Hematopoietic multipotent progenitor cell treated with erythropoietin and hydrocortisone succinate and interleukin-3 and kit ligand, for 15 days (in vitro differentiated cells): ENCODE data around the gene ARHGAP10.

Source experiments
- DNase-seq: peaks from one replicate; pipeline ENCODE4 v3.0.0-alpha.2; 2015; ENCODE audit warnings: low spot score

The ARHGAP10 gene

GRCh38 chr4:147731580-147732517 lies at the start of gene ARHGAP10:
Gene ARHGAP10 (plus strand): TSS chr4:147732088. CDS start chr4:147732302, 214 bp downstream.
- DNase-seq = no peak

GRCh38 chr4:147682755-147683154 lies 49.1 kb upstream of the ARHGAP10 start:
- DNase-seq = no peak

DNA sequence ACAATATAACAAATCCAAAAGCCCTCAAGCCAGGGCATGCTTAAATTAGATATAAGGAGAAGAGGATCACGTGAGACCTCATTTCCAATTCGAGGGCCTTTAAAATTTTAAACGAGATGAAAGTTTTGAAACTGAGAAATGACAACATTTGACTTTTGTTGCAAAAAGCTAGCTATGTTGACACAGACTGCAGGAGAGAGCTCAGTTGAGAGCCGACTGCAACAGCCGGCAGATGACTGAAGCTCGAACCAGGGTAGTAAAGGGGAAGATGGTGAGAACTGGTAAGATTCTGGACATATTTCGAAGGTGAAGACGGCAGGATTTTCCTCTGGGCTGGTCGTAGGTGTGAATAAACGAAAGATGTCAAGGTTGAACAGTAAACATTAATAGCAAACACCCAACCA lies 48.7 kb upstream of the ARHGAP10 start:
- DNase-seq = peak; percentile 11

DNA sequence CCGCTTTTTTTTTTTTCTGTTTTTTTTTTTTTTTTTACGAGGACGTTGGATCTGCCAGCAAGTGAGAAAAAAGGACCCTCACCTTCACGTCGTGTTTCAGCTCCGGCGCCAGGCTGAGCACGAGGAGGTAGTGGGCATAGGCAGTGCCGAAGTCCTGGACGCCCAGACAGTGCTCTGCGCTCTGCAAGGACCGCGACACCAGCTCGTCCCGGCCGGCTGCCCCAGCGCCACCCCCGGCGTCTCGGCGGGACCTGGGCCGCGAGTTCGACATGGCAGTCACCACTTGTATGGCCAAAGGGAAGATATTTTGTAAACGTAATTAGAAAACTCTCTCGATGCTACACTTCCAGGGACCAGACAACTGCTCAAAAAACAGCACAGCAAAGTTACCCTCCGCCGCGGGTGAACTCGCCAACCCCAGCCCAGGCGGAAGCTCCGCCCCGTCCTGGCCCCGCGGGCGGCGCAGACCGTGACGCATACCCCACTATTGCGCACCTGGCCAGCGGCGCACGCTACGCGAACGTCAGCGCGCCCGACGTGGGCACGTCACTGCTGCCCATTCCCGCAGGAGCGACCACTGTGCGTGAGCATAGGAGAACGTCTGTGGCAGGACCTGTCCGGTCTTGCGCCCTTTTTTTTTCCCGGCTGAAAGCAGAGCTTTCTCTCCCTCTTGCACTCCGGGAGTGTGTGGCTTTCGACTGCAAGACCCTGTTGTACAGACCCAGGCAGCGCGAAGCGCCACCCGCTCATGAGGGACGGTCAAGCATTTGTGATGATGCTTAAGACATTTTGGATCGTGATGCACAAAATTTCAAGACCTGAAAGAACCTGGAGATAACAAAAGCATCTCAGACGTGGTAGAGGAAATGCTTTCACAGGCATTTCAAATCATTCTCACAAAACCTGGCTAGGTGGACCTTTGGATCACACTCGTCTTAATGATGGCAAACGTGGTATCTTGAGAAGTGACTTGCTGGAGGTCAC lies 47.9 kb upstream of the ARHGAP10 start, which contains the start of gene PRMT9:
TSS of gene PRMT9 (minus strand) at position 447 of the 984 bp plus-strand sequence. CDS start at position 271, 176 bp downstream.
- DNase-seq = peak; percentile 87

GRCh38 chr4:147689067-147689466 lies 42.8 kb upstream of the ARHGAP10 start:
- no peak for DNase-seq

DNA sequence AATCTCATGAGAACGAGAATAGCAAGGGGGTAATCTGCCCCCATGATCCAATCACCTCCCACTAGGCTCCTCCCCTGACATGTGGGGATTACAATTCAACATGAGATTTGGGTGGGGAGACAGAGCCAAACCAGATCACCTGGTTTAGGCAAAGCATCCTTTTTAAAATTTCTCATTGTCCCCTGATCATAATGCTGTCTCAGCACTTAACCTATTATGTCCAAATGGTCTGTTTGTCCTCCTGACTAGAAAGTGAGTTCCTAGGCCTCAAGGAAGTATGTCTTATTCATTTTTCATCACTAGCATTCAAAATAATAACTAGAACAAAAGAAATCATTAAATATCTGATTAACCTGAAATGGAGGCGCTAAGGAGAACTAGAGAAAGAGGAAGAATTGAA lies 40.1 kb upstream of the ARHGAP10 start:
- no peak for DNase-seq

DNA sequence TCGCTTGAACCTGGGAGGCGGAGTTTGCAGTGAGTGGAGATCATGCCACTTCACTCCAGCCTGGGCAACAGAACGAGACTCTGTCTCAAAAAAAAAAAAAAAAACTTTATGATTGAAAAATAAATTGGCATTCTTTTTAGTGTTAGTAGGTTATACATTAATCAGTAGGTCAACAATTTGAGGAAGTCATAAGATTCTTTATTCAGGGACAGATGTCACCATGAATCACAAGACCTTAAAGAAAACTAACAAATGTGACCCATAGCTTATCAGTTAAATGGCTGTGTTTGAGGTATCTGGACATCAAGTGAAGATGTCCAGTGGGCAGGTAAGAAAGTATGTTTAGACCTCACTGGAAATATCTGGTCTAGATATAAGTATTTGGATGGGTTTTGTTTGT lies 38.7 kb upstream of the ARHGAP10 start:
- no peak for DNase-seq

GRCh38 chr4:147696866-147697265 lies 35.0 kb upstream of the ARHGAP10 start:
- DNase-seq = no peak

GRCh38 chr4:147704846-147705245 lies 27.0 kb upstream of the ARHGAP10 start:
- no peak for DNase-seq

GRCh38 chr4:147707892-147708672 lies 23.8 kb upstream of the ARHGAP10 start:
- peak; percentile 58 for DNase-seq

DNA sequence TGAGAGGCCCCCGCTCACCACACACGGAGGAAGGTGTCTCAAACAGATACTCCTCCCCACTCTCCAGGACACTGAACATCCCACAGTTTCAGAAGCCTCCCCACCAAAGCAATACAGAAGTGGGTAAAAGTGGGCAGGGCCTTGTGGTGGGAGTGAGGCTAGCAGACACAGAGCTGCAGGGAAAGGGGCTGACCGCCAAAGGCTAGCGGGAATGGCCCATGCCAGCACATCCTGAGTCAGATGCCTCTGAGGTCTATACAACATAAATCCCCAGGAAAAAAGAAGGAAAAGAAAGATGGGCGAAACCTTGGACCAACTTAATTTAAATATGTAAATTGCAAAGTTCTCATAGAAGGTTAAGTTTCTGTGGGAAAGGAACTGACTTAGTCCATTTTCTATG lies 21.9 kb upstream of the ARHGAP10 start:
- no peak for DNase-seq

DNA sequence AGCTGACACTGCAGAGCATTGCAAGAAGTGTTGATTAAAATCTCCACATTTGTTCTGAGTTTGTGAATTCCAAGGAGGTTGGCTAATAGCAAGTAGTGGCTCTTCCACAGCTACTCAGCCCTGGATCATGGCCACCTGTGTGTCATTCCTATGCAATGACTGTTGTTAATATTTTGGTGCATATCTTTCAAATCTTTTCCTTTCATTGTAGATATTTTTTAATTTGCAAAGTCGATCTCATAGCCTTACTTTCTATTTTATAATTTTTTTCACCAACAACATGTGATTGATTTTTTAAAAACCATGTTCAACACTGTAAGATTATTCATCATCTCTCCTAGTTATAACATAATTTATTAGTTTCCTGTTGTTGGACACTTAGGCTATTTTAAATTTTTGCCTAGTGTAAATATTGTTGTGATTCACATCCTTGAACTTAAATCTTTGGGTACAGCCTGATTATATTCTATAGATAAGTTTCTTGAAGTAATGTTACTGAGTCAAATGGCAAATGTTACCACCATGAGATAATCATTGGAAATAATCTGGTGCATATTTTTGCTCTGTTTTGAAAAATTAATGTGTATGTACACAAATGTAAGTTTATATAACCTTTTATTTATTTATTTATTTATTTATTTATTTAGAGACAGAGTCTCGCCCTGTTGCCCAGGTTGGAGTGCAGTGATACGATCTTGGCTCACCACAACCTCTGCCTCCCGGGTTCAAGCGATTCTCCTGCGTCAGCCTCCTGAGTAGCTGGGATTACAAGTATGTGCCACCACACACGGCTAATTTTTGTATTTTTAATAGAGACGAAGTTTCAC lies 17.1 kb upstream of the ARHGAP10 start:
- DNase-seq = no peak

- no peak for DNase-seq
These were observed 14.0 kb upstream of the ARHGAP10 start for GRCh38 chr4:147717878-147718277.

DNA sequence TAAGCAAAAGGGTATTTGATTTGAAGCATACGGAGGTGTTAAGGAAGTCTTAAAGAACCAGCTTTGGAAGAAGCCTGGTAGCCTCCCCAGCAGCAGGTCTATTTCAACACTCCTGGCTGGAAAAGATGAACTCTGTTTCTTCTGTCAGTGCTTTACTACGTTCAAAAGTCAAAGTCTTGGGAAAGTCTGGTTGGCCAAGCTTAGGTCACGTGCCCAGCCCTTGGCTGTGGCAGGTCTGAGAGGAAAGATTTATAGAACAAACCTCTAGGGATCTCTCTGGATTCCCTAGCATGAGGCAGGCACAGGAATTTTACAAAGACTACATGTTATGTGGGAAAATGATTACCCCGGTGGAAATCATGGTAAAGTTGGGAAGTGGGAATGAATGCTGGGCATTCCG lies 8.6 kb upstream of the ARHGAP10 start:
- no peak for DNase-seq

DNA sequence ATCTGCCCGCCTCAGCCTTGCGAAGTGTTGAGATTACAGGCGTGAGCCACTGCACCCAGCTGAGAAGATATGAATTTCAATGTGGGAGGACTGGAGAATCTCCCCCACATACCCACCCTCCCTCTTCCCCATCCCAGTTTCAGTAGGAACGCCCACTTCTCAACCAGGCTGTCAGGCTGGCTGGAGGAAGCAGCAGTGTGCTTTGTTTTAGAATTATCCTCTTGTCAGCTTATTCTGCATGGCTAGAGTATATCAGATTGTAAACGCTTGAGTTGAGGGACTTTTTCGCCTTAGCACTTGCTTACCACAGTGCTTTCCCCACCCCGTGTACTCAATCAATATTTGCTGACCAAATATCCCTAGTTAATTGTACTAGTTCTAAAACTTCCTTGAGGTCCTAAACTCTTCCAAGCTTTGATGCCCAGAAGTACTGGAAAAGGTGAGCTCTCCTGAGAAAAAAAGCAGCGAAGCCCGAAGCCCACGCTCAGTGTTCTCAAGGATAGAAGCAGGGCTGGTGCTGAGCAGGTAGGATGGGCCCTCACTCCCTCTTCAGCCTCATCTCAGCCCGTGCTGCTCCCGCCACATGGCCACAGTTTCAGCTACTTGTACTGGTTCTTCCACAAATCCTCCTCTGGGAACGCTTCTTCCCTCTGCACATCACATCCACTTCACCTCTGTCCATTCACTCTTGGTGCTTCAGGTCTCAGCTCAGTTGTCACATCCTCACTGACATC lies 7.3 kb upstream of the ARHGAP10 start:
- DNase-seq = no peak

DNA sequence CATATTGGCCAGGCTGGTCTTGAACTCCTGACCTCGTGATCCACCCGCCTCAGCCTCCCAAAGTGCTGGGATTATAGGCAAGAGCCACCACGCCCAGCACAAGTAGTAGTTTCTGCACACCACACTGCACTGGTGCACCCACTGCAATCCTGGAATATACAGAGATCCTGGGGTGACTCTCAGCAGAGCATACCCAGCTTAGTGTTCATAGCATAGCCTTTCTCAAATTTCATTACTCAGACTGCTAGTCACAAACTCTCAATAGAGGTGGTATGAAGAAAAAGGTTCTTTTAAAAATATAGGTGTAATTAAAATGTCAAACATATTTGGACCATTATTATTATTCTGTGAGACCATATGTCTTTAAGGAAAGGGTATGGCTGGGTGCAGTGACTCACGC lies 6.2 kb upstream of the ARHGAP10 start:
- no peak for DNase-seq

GRCh38 chr4:147727476-147728028 lies 4.3 kb upstream of the ARHGAP10 start:
- no peak for DNase-seq

DNA sequence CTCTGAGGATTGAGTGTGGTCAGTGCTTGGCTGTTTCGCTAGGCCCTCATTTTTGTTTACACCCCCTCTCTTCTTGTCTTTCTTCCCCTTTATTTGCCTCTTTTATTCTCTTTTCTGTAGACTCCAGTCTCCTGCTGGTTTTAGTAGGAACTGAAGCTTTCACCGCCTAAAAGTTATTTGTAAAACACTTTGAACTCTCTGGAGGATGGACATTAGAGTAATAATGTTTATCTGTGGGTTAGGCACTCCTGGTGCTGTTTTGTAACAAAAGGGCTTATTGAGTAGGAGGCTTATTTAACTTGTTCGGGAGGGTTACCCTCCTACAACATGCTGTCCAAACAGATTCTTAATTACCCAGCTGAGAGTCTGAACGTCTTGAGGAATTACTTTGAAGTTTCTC lies 1.6 kb upstream of the ARHGAP10 start:
- DNase-seq = no peak

- DNase-seq = no peak
These were observed 789 bp downstream of the ARHGAP10 start for GRCh38 chr4:147732518-147733235.
